ENCODE data around the gene COMT.

The COMT gene

DNA sequence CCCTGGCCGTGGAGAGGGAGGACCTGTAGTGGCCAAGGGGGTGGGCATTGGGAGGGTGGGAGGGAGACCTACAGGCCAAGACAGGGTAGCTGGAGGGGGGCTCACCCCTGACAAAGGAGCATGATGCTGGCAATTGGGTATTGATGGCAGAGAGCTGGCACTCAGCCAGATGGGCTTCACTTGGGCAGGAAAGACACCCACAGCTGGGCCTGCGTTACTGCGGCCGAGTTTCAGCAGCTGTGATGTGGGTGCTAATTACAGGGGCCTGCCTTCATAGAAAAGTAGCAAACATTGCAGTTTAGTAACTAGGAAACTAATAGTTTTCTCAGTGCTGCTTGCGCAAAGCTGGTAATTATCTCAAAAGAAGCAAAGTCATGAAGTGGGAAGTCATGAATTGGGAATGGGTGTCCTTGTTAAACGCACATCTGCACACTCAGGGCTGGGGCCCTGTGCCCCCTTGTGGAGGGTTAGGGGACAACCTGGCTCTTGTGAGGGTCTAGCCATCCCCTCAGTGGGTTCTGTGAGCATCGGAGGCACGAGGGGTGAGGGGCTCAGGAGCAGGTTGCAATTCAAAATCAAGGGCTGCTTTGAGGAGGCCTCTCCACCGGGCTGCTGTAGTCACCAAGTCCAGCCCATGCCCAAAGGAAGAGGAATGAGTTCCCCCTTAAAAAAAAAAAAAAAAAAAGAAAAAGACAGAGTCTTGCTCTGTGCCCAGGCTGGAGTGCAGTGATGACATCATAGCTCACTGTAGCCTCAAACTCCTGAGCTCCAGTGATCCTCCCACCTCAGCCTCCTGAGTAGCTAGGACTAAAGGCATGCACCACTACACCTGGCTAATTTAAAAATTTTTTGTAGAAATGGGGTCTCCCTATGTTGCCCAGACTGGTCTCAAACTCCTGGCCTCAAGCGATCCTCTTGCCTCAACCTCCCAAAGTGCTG is 24.5 kb downstream of the COMT start:
- peak overlapping the region; percentile 8; the same call in 1 of the 2 replicates for H3K9ac ChIP-seq
- H3K4me2 ChIP-seq: peak overlapping the region; percentile 21; the same call in 1 of the 2 replicates
- H3K27ac ChIP-seq: peak overlapping the region; percentile 79
- no peaks in the 10 kb centered on the region for H3K79me2 ChIP-seq (ENCODE audit: insufficient read depth, low read depth)
- no peak overlapping the region for H3K4me3 ChIP-seq (IDR thresholded peaks at IDR 0.05; ENCODE audit: insufficient read depth, low read depth, low read length)
- no peaks in the 10 kb centered on the region for H4K20me1 ChIP-seq (ENCODE audit: insufficient read depth)
- no peak overlapping the region for H2AFZ ChIP-seq (ENCODE audit: low read depth)
- TF ChIP-seq CTCF (conservative IDR thresholded peaks at IDR 0.05; ENCODE audit: low read depth, low read length): peak; percentile 66
- H3K27me3 ChIP-seq (ENCODE audit: insufficient read depth, low read depth): no peaks in the 10 kb centered on the region
- H3K4me1 ChIP-seq (ENCODE audit: low read depth, poor library complexity, severe bottlenecking): peaks cover 36% of the 10 kb centered on the region
- no peaks in the 10 kb centered on the region for H3K36me3 ChIP-seq (ENCODE audit: insufficient read depth)

- peak overlapping the region; percentile 79; the same call in 1 of the 2 replicates for H3K27ac ChIP-seq
- no peaks in the 10 kb centered on the region for H3K27me3 ChIP-seq (ENCODE audit: insufficient read depth, low read depth)
- H4K20me1 ChIP-seq (ENCODE audit: insufficient read depth): no peaks in the 10 kb centered on the region
- peak overlapping the region; percentile 21; the same call in 1 of the 2 replicates for H3K4me2 ChIP-seq
- H3K4me3 ChIP-seq (IDR thresholded peaks at IDR 0.05; ENCODE audit: insufficient read depth, low read depth, low read length): no peak overlapping the region
- H3K79me2 ChIP-seq (ENCODE audit: insufficient read depth, low read depth): no peaks in the 10 kb centered on the region
- no peaks in the 10 kb centered on the region for H3K36me3 ChIP-seq (ENCODE audit: insufficient read depth)
- H3K4me1 ChIP-seq (ENCODE audit: low read depth, poor library complexity, severe bottlenecking): peaks cover 30% of the 10 kb centered on the region
- TF ChIP-seq CTCF (conservative IDR thresholded peaks at IDR 0.05; ENCODE audit: low read depth, low read length): no peak
- no peak overlapping the region for H2AFZ ChIP-seq (ENCODE audit: low read depth)
- H3K9ac ChIP-seq: no peak overlapping the region; the same call in 1 of the 2 replicates
Measured at GRCh38 chr22:19966908-19967750, 25.6 kb downstream of the COMT start.

- H3K27me3 ChIP-seq (ENCODE audit: insufficient read depth, low read depth): no peaks in the 10 kb centered on the region
- no peaks in the 10 kb centered on the region for H3K36me3 ChIP-seq (ENCODE audit: insufficient read depth)
- H3K4me1 ChIP-seq (ENCODE audit: low read depth, poor library complexity, severe bottlenecking): peaks cover 22% of the 10 kb centered on the region
- H3K4me2 ChIP-seq: no peak overlapping the region
- no peak overlapping the region for H3K4me3 ChIP-seq (IDR thresholded peaks at IDR 0.05; ENCODE audit: insufficient read depth, low read depth, low read length)
- H2AFZ ChIP-seq (ENCODE audit: low read depth): no peak overlapping the region
- H3K9ac ChIP-seq: no peak overlapping the region
- H3K27ac ChIP-seq: no peak overlapping the region
- no peaks in the 10 kb centered on the region for H4K20me1 ChIP-seq (ENCODE audit: insufficient read depth)
- TF ChIP-seq CTCF (conservative IDR thresholded peaks at IDR 0.05; ENCODE audit: low read depth, low read length): no peak
- H3K79me2 ChIP-seq (ENCODE audit: insufficient read depth, low read depth): no peaks in the 10 kb centered on the region
Measured at GRCh38 chr22:19967850-19968449, 26.4 kb downstream of the COMT start.

DNA sequence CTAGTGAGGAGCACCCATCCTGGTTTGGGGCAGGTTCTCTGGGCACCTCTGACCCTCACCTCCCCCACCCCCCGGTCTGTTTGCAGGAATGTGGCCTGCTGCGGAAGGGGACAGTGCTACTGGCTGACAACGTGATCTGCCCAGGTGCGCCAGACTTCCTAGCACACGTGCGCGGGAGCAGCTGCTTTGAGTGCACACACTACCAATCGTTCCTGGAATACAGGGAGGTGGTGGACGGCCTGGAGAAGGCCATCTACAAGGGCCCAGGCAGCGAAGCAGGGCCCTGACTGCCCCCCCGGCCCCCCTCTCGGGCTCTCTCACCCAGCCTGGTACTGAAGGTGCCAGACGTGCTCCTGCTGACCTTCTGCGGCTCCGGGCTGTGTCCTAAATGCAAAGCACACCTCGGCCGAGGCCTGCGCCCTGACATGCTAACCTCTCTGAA is 26.9 kb downstream of the COMT start:
- H3K36me3 ChIP-seq (ENCODE audit: insufficient read depth): no peaks in the 10 kb centered on the region

More for the DNA sequence above, 26.9 kb downstream of the COMT start:
- no peak overlapping the region for H3K9ac ChIP-seq
- H3K27me3 ChIP-seq (ENCODE audit: insufficient read depth, low read depth): no peaks in the 10 kb centered on the region
- no peak for TF ChIP-seq CTCF (conservative IDR thresholded peaks at IDR 0.05; ENCODE audit: low read depth, low read length)
- H3K27ac ChIP-seq: no peak overlapping the region
- no peaks in the 10 kb centered on the region for H3K79me2 ChIP-seq (ENCODE audit: insufficient read depth, low read depth)
- no peak overlapping the region for H3K4me2 ChIP-seq
- H2AFZ ChIP-seq (ENCODE audit: low read depth): no peak overlapping the region
- no peak overlapping the region for H3K4me3 ChIP-seq (IDR thresholded peaks at IDR 0.05; ENCODE audit: insufficient read depth, low read depth, low read length)
- no peaks in the 10 kb centered on the region for H4K20me1 ChIP-seq (ENCODE audit: insufficient read depth)
- H3K4me1 ChIP-seq (ENCODE audit: low read depth, poor library complexity, severe bottlenecking): peaks cover 21% of the 10 kb centered on the region

All from KMS-11 (cell line).